ENCODE measurements around the gene KSR1.

Gene KSR1

DNA sequence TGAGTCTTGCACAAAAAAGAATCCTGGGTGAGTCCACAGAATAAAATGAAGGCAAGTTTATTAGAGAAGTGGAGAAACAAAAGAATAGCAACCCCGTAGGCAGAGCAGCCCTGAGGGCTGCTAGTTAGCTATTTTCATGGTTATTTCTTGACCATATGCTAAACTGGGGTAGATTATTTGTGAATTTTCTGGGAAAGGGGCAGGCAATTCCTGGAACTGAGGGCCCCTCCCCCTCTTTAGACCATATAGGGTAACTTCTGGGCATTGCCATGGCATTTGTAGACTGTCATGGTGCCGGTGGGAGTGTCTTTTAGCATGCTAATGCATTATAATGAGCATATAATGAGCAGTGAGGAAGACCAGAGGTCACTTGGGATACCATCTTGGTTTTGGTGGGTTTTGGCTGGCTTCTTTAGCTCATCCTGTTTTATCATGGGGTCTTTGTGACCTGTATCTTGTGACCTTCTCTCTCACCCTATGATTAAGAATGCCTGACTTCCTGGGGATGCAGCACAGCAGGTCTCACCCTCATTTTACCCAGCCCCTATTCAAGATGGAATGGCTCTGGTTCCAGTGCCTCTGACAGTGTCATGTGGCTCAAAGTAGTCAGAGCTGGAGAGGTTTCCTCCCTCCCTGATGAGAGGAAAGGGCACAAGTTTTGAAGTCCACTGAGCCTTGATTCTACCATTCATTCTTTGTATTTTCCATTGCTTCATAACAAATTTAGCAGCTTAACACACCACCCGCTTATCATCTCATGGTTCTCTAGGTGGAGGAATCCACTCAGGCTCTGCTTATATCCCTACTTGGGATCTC is 119.1 kb downstream of the KSR1 start:
- no peak for DNase-seq

DNA sequence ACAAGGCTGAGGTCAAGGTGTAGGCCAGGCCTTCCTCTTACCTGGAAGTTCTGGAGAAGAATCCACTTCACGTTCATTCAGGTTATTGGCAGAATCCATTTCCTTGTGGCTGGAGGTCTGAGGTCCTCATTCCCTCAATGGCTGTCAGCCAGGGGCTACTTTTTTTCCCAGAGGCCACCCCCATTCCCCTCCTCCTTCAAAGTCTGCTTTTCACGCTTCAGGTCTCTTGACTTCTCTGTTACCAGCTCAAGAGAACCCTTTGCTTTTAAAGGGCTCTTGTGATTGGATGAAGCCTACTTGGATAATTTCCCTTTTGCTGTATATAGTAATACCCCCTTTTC is 119.6 kb downstream of the KSR1 start:
- no peak for DNase-seq

DNA sequence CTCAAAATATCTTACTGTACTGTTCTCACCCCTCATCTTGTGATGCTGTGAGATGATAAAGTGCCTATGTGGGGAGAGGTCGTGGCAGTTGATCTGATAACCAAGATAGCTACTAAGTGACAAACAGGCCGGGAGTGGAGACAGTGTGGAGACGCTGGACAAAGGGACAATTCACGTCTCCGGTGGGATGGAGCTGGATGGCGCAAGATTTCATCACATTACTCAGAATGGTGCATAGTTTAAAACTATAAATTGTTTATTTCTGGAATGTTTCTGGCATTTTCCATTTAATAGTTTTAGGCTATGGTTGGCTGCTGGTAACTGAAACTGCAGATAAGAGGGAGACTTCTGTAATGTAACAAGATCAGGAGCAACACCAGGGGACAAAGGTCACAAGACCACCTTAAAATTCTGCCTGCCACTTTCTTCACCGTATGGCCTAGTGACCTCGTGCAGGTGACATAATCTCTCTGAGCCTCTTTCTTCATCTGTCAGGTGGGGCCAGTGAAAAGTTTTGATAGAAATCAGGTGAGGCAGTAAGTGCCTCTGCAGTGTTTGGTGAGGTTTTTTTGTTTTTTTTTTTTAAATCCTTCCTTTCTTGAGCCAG is 120.3 kb downstream of the KSR1 start:
- DNase-seq: no peak

DNA sequence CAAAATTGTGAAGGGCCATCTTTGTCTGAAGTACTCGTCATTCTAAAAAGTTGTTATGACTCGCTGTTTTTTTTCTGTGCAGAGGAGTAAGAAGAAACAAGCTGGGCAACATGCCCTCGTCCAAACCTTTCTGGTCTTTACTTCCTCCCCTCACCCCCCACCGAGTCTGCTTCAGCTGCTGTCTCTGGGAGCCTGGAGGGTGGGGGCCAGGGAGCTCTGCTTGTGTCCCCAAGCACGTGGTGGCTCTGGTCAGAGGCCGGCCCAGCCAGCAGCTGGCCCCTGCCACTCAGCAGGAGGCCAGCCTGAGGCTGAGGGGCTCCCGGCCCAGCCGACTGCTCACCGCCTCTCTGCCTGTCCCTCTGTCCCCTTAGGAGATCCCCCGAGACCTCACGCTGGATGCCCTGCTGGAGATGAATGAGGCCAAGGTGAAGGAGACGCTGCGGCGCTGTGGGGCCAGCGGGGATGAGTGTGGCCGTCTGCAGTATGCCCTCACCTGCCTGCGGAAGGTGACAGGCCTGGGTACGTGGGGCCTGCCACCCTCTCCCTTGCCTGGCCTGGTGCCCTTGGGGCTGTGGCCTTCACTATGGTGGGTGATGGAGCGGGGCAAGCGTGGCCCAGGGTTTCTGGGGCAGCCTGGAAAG is 121.0 kb downstream of the KSR1 start:
- peak; percentile 80 for DNase-seq

DNA sequence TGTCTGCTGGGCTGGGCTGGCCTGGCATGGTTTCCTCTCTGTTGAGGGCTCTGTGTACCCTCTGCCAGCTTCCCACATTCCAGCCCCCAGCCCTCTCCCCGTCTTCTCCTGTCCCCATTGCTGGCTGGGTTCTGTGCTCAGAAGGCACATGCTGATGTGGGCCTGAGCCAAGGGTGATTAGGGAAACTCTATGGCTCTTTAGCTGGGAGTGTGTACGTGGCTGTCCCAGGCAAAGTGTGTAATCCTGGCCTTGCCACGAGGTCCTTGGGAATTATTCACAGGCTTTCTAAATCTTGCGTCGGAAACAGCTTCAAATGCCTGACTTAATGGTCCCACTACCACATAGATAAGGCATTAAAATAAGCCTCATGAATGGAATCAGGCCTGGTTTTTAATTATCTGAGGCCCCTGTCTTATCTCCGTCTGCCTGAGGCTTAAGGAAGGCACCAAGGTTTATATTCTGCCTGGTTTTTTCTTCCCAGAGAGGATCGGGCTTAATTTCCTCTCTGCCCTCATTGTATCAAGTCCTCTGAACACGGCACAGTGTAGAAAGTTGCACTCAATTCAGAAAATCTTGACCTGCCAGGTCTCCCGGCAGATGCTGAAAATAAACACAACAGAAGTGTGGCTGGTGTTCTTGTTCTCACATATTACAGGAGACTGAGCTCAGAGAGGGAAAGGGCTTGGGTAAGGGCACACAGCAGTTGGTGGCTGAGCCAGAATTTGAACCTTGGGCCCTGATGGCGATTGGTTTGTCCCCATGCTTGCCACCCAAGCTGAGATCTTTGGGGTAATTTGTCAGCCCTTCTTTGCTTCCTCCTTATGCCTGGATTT is 121.9 kb downstream of the KSR1 start:
- peak; percentile 65 for DNase-seq

DNA sequence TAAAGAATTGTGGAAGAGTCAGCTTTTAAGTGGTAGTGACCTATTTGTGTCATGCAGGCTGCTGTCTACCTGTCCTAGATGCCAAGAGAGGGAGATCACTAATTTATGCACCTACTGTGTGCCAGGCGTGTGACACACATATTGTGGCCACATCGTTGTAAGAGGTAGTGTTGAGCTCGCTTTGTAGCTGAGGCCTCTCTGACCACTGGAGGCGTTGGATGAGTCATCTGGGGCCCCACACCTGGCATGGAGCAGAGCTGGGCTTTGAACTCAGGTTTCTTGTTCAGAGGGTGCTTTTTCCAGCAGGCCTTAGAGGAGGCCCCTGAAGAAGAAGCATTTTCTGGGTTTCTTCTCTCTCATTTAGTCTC is 122.5 kb downstream of the KSR1 start:
- no peak for DNase-seq

DNA sequence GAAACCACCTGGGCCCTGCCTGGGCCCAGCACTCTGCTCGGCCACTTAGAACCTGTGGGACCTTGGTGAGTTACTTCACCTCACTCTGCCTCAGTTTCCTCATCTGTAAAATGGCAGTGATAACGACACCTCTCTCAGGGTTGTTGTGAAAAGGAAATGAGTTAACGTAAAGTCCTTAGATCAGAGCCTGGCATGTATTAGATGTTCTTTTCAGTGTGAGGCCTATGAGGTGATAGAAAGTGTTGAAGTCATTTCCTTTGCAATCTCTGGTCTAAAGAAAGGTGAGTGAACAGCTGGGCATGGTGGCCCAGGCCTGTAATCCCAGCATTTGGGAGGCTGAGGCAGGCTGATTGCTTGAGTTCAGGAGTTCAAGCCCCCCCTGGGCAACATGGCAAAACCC is 123.1 kb downstream of the KSR1 start:
- DNase-seq: no peak

DNA sequence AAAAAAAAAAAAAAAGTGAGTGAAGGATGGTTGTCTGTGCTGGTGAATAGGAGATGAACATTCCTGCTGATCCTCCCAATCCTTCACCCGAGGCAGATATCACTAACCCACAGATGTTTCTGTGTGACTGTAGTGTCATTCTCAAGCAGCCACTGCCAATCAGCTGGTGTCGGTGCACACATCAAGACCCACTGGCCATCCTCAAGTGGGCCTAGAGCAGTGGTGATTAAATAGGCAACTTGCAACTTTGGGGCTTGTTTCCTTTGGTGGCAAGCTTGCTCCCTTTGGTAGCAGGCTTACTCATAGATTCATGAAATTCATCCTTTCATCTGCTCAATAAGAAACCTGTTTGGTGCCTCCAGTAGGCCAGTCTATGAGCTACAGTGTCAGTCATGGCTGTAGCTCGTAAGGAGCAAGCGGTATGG is 123.7 kb downstream of the KSR1 start:
- DNase-seq: no peak

DNA sequence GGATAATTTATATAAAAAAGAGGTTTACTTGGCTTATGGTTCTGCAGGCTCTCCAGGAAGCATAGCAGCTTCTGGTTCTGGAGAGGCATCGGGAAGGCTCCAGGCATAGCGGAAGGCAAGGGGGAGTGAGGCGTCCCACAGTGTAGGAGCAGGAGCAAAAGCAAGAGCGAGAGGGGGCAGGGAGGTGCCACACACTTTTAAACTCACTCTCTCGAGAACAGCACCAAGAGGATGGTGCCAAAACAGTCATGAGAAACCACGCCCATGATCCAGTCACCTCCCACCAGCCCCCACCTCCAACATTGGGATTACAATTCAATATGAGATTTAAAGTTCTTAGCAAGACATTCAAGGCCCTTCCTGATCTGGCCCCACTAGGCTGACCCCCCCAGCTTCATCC is 124.8 kb downstream of the KSR1 start:
- no peak for DNase-seq

DNA sequence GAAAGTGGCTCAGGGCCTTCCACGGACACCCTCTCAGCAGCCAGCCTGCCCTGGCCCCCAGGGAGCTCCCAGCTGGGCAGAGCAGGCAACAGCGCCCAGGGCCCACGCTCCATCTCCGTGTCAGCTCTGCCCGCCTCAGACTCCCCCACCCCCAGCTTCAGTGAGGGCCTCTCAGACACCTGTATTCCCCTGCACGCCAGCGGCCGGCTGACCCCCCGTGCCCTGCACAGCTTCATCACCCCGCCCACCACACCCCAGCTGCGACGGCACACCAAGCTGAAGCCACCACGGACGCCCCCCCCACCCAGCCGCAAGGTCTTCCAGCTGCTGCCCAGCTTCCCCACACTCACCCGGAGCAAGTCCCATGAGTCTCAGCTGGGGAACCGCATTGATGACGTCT is 126.4 kb downstream of the KSR1 start:
- DNase-seq: no peak

DNA sequence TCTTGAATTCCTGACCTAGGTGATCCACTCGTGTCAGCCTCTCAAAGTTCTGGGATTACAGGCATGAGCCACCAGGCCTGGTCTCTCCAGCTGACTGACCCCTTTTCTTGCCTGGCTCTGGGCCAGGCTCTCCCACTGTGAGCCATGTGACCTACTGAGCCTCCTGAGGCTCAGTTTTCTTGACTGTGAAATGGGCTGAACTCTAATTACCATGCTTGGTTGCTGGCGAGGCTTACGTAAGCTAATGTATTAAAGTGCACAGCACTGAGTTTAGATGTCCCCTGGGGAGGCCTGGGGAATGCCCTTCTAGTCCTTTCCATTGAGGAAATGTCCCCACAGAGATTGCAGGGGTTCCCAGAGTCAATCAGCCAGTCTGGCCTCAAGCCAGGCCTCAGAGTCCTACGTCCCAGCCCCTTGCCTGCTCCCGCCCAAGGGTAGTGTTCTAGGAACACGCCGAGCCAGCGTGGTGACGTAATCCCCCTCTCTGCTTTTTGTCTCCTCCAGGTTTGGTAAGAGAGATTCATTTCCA is 129.0 kb downstream of the KSR1 start:
- no peak for DNase-seq

DNA sequence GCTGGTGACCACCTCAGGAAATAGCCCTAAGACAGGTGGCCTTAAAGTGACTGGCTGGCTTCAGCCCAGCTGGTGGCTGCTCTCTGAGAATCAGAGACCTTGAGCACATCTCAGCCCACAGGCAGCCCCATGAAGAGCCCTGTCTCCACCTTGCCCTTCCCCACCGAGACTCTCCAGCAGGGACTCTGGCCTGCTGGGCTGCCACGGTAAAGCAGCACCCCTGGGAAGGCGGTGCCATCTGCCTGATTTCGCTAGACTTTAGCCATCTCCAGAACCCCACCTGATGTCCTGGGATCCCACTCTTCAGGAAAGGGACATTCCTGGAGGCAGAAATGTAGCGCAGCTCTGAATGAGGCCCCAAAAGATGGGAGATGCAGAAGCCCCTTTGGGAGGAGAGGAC is 129.5 kb downstream of the KSR1 start:
- no peak for DNase-seq

DNA sequence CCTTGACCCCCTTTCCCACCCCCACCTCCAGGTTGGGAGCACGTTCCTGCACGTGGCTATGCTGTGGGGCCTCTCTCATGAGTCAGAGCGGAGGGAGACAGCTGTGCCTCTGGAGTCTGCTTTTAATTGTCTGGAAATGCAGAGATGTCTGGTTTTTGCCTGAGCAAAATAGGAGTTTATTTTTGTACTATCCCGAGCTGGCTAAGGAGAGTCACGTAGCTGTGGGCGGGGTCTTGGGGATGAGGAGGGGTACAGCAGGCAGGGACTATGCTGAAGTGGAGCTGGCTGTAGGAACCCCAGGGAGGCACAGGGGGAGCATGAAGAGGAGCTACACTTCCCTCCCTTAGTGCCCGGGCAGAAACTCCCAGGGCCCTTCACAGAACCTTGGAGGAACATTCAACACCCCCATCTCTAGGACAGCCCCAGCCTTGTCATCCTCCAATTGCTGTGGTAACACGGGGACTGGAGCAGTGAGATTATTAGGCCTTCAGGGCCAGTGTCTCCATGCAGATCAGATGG is 130.0 kb downstream of the KSR1 start:
- no peak for DNase-seq

DNA sequence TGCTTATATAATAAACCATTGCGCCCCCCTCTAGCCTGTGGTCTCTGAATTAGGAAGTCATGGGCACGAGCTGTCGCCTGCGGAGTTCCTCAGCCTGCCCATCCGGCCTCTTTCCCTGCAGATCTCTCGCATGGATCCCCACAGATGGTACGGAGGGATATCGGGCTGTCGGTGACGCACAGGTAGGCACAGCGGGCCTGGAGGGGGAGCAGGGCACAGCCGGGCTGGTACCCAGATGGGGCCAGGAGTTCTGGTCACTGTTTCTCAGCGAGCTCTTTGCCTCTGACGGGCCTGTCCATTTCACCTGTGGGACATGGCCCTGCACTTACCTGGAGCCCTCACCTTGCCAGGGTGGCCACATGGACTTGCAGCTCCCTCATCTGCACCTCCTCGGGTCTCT is 132.1 kb downstream of the KSR1 start:
- no peak for DNase-seq

DNA sequence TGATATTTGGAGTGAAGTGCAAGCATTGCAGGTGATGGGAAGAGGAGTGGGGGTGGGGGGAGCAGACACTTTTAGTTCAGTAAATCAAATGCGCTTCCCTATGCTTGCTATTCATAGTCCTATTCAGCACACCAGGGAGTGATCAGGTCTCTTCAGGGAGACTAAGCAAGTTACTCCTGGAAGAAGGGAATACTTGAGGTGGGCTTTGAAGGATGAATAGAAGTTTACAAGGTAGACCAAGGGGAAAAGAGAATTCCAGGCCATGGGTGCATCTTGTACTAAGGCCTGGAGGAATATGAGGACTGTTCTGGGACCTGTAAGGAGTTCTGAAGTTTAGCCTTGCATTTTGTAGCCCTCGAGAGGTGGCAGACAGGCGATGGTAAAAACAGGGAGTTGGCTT is 134.6 kb downstream of the KSR1 start:
- DNase-seq: no peak

DNA sequence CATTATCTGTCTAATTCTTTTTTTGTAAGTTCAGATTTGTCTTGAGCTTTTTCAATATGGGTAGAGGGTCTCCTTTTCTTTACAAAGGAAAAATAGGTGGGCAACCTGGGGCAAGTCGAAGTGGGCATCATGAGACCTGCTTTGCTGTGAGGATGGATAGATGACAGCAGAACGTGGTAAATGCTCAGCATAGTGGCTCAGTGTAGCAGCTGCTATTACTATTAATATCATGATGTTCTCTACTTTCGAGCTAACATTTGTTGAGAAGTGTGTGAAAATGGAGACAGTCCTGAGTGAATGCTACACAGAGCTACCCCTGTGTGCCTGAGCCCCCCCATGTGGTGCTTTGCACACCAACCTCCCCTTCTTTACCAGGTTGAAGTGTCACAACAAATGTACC is 135.7 kb downstream of the KSR1 start:
- DNase-seq: no peak

DNA sequence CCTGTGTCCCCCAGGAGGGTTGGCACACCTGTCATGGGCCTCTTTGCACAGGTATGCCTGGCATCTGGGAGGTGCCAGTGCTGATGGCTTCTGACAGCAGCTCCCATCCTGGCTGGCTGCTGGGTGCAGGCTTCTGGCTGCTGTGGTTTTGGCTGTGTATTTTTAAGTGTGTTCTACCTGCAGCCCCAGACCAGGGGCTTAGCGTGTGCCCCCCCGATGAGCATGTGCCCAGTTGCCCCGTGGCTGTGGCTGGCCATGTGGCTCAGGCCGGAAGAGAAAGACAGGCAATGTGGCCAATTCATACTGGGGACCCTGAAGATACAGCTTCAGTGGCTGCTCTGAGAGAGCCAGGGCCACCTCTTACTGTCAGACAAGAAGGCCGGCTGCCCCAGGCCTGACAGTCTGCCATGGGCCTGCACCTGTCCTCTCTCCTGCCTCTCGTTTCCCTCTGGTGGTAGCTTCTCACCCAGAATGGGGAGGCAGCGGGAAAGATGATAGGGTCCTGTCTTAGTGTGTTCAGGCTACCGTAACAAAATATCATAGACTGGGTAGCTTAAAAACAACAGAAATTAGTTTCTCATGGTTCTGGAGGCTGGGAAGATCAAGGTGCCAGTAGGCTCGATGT is 137.1 kb downstream of the KSR1 start:
- DNase-seq: no peak

DNA sequence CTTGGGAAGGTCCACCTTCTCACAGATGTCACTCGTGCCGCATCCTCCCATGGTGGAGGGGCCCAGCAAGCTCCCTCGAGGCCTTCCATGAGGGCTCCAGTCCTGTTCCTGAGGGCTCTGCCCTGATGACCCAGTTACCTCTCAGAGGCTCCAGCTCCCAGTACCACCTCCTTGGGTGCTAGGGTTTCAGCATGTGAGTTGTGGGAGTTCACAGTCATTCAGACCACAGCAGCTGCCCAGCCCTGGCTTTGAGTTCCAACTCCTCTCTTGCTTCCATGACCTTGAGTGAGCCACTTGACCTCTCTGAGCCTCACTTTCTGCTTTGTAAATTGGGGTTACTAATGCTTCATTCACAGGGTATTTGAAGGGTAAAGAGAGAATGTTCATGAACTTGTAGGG is 137.6 kb downstream of the KSR1 start:
- DNase-seq: no peak

DNA sequence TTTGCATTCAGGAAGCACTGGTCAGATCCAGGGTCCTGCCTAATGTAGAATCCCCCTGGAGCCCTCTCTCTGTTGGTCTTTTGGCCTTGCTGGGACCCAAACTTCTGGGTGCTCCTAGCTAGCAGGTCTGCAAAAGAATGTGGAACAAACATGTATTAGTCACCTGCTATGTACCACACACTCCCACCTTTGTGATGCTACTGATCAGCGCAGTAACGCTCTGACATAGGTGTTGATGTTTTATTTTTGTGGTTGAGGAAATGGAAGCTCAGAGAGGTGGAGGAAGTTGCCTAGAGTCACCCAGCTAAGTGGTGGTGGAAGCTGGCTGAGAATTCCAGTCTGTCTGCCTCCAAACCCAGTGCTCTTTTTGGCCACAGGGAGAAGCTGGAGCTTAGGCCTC is 139.0 kb downstream of the KSR1 start:
- DNase-seq: no peak

DNA sequence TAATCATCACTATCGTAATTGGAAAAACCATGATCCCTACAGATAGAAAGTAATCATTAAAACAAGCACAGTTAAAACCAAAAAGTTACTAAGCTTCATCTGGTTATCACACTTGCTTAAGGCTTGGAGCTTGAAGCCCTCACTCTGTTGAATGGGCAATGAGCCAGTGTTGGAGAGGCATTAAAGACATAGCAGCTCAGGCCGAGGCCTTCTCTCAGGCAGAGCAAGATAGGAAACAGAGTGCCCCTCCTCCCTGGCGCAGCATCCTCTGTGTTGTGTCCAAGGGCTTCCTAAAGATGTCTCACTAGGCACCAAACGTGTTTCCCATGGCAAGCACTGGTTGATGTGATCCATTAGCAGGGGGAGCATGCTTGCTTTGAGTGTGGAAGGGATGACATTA is 139.8 kb downstream of the KSR1 start:
- no peak for DNase-seq

DNA sequence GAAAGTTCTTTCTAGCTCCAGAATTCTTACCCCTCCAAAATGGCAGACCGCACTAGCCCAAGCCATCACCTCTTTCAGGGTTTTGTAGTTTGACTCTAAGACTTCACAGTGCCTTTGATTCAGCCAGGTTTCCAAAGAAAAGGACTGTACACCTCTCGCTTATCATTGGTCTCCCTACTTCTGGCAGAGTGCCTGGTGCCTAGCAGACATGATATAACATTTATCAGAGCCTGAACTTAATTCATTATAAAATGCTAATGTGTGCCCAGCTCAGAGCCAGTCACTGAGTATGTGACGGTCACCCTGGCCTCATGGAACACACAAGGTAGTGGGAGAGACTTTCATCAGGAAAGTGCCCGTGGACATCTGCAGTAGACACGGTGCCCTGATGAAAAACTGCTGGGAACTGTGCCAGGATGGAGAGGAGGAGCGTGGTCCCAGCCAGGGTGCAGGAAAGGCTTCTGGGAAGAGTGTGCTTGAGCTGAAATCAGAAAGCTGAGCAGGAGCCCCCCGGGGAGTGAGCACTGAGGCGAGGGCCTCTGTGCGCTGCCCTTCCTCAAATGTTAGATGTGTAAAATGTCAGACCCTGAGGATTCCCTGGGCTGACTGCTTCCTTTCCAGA is 140.4 kb downstream of the KSR1 start:
- no peak for DNase-seq

DNA sequence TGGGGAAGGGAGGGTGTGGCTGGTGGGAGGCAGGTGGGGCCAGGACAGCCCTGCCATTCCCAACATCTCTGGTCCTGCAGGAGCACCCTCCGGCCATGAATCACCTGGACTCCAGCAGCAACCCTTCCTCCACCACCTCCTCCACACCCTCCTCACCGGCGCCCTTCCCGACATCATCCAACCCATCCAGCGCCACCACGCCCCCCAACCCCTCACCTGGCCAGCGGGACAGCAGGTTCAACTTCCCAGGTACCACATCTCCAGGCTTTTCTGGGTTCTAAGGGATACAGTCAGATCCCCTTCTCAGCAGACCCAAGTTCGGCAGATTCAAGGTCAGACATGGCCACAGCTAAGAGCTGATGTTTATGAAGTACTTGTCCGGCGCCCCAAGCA is 140.9 kb downstream of the KSR1 start:
- no peak for DNase-seq

All from femur (tissue), 1 donor.